ENCODE measurements around the gene FOXK2.

DNA sequence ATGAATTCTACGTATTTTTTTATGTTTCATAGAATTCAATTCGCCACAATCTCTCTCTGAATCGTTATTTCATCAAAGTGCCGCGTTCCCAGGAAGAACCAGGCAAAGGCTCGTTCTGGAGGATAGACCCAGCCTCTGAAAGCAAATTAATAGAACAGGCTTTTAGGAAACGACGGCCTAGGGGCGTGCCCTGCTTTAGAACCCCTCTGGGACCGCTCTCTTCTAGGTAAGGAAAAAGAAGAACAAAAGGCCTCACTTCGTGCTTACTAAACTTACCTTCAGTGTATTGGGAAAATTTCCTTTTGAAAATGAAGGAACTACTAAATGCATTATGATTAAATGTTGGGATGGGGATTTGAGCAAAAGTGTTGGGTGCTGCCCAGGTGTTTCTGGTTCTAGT lies 63.2 kb downstream of the FOXK2 start:
- TF ChIP-seq CSDC2 (CRISPR knock-in tag; IDR thresholded peaks at IDR 0.05) (no peak), ZFP3 (CRISPR knock-in tag; IDR thresholded peaks at IDR 0.05) (no peak)

Data from SK-N-SH treated with all-trans-retinoic acid at 6 μM for 48 hours (cell line).